Activated T-helper 17 cell treated with anti-CD3 and anti-CD28 coated beads, Interleukin-2, amount 50 U/mL, for 72 hours (primary cell): ENCODE results near the gene SYMPK. TPM values are rescaled to one million over a fixed set of nuclear protein-coding genes. Genes with fewer than 3 reads are reported as not detected.
A peak's percentile ranks its signal among the peaks of the same experiment; 100 is the strongest.
"Not testable (repeated sequence)": the region's sequence is repeated elsewhere in the genome, so short reads cannot be mapped to it uniquely, and the experiment has no call there.

Source experiments
- ATAC-seq: fragments of 150-1000 bp; cut with Tn5 transposase; replicated peaks from 2 replicates; pipeline ENCODE4 v1.10.0; 2021; ENCODE audit warnings: mild to moderate bottlenecking, moderate library complexity
- H3K27ac Mint-ChIP-seq: one replicate; pipeline ENCODE4 v1.8.0; 2022; ENCODE audit warnings: mixed read lengths
- H3K27me3 Mint-ChIP-seq: one replicate; pipeline ENCODE4 v1.8.0; 2022; ENCODE audit warnings: mixed read lengths
- H3K36me3 Mint-ChIP-seq: one replicate; pipeline ENCODE4 v1.8.0; 2022; ENCODE audit warnings: low read depth, mild to moderate bottlenecking, mixed read lengths
- H3K4me1 Mint-ChIP-seq: one replicate; pipeline ENCODE4 v1.8.0; 2022; ENCODE audit warnings: mixed read lengths
- H3K4me3 Mint-ChIP-seq: one replicate; pipeline ENCODE4 v1.8.0; 2022; ENCODE audit warnings: mild to moderate bottlenecking, mixed read lengths
- H3K9me3 Mint-ChIP-seq: one replicate; pipeline ENCODE4 v1.8.0; 2022; ENCODE audit warnings: mixed read lengths
- total RNA-seq, 2 donors: library from RNA; stranded (reverse); gene quantifications; one replicate each; pipeline ENCODE4 v1.2.3, GENCODE V29; 2022

Gene SYMPK
- total RNA-seq, 2 donors from 2014 or later = 98.2 to 122 TPM

DNA sequence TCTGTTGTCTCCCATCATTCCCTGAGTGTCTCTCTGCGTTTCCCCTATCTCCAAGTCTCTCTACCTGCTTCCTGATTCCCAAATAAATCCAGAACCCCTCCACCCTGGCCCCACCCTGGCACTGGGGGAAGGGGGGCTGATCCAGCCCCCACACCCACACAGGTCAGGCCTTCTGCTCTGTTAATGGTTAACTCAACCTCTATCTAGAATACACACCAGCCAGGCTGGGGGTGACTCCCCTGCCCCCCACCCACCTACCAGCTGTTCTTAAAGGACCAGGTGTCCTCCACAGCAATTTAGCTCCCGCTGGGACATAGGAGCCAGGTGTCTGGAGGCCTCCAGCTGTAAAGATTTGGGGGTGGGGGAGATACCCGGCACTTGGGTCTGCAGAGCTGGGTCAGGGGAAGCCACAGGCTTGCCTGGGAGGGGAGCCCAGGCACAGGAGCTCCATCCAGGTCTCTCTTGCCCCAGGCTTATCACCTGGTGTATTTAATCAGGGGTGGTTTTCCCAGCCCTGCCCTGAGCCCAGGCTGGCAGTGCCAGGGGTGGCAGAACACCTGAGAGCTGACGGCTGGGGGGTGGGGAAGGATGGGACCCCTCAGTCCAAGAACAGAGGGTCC, 19.1 kb upstream of the SYMPK start:
- Mint-ChIP-seq H3K4me3 (peak overlapping the region; percentile 79), H3K27ac (no peak overlapping the region)
- ATAC-seq = no peak

DNA sequence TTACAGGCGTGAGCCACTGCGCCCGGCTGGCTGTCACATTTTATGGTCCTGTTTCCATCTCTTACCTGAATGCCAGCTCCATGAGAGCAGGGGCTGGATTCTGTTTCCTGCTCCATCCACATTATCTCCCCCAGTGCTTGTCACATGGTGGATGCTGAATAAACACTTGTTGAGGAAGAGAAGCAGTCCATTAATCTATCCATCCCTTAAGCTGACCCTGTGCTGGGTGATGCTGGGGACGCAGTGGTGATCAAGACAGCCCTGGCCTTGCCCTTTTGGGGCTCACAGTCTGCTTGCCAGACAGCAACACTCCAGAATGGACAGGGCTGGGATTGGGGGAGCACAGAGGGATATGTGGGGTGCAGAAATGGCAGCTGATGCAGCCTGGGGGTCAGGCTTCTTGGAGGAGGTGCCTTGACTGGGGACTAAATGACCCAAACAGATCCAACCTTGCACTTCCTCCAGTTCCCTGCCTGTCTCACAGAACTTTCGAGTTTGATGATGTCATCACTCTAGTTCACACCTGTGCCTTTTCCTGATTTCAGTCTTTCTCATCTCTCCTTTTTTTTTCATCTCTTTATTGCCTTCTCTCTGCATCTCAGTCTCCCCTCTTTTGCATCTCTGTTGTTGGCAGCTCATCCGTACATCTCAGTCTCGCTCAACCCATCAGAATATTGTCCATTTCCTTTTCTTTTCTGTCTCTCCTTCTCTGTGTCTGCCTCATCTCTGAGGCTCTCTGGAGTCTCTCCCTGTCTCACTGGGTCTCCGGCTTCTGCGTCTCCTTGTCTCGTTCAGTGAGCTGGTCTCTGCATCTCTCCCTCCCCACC, 18.3 kb upstream of the SYMPK start:
- Mint-ChIP-seq H3K4me3 (peak overlapping the region; percentile 17), H3K4me1 (peaks cover 26% of the 10 kb centered on the region), H3K9me3 (no peaks in the 10 kb centered on the region), H3K36me3 (peaks cover 13% of the 10 kb centered on the region), H3K27ac (peak overlapping the region; percentile 3), H3K27me3 (peaks cover 8% of the 10 kb centered on the region)
- ATAC-seq = no peak

More for the DNA sequence above, 19.1 kb upstream of the SYMPK start:
- Mint-ChIP-seq H3K27me3 (peaks cover 7% of the 10 kb centered on the region), H3K9me3 (no peaks in the 10 kb centered on the region), H3K36me3 (peaks cover 15% of the 10 kb centered on the region), H3K4me1 (peaks cover 24% of the 10 kb centered on the region)

DNA sequence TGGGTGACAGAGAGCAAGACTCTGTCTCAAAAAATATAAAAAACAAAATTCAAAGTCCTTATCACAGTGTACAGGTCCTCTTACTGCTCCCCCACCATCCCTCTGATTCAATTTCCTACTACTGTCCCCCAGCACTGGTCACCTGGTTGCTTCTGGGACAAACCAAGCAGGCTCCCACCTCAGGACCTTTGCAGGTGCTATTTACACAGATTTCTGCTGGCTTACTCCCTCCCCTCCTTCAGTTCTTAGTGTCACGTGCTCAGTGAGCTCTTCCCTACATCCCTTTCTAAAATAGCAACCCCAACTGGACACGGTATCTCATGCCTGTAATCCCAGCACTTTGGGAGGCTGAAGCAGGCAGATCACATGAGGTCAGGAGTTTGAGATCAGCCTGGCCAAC, 17.0 kb upstream of the SYMPK start:
- Mint-ChIP-seq H3K9me3 (no peaks in the 10 kb centered on the region), H3K36me3 (peaks cover 8% of the 10 kb centered on the region), H3K27me3 (peaks cover 12% of the 10 kb centered on the region), H3K4me1 (peaks cover 31% of the 10 kb centered on the region), H3K4me3 (no peak overlapping the region), H3K27ac (no peak overlapping the region)
- ATAC-seq = no peak

DNA sequence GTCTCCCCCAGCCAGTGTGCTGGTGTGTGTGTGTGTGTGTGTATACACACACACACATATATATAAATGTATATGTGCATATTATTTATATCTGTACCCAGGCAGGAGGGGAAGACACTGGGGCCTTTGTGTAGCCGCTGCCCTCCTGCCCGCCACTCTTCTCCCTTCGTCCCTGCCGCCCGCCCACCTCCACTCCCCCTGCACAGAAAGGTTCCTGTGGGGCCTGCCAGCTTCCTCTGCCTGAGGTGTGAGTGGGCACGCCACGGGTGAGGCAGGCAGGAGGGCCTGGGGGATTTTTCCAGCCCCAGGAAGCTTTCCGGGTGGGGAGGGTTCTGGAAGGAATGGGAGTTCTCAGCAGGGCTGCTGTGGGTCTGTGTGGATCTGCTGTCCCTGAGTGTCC, 16.1 kb upstream of the SYMPK start:
- no peak overlapping the region for H3K4me3 Mint-ChIP-seq
- no peak for ATAC-seq
- no peaks in the 10 kb centered on the region for H3K9me3 Mint-ChIP-seq
- no peak overlapping the region for H3K27ac Mint-ChIP-seq
- H3K36me3 Mint-ChIP-seq = peaks cover 8% of the 10 kb centered on the region
- peaks cover 31% of the 10 kb centered on the region for H3K4me1 Mint-ChIP-seq
- H3K27me3 Mint-ChIP-seq = peaks cover 12% of the 10 kb centered on the region

DNA sequence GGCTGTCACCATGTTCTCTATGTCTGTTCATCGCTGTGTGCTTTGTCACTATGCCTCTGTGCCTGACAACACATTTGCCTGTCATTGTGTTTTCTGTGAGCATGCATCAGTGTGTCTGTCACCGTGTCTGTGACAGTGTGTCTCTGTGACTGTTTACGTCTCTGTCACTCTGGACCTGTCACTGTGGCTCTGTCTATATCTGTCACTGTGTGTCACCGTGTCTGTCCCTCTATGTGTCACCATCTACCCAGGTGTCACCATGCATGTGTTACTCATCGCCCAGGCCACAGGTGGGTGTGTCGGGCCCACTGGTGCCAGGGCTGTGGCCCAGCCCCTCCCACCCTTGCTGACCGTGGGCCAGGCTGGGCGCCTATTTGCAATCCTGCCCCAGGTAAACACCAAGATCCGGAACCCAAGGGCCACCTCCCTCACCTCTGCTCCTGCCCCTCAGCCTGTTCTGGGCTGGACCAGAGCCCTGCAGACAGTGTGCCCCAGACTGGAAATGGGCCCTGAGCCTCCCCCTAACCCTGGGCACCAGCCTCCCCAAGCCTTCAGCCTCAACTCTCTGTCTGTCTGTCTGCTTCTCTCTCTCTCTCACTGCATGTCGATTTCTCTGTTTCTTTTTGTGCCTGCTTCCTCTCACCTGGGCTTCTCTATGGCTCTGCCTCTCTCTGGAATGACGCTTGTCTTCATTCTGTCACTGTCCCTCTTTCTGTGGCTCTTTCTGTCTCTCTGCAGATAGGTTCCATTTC, 15.3 kb upstream of the SYMPK start:
- peak; percentile 82 for ATAC-seq
- Mint-ChIP-seq H3K9me3 (no peaks in the 10 kb centered on the region), H3K36me3 (peaks cover 2% of the 10 kb centered on the region), H3K27ac (peak overlapping the region; percentile 1), H3K4me3 (peak overlapping the region; percentile 7), H3K27me3 (peaks cover 12% of the 10 kb centered on the region), H3K4me1 (peaks cover 27% of the 10 kb centered on the region)

DNA sequence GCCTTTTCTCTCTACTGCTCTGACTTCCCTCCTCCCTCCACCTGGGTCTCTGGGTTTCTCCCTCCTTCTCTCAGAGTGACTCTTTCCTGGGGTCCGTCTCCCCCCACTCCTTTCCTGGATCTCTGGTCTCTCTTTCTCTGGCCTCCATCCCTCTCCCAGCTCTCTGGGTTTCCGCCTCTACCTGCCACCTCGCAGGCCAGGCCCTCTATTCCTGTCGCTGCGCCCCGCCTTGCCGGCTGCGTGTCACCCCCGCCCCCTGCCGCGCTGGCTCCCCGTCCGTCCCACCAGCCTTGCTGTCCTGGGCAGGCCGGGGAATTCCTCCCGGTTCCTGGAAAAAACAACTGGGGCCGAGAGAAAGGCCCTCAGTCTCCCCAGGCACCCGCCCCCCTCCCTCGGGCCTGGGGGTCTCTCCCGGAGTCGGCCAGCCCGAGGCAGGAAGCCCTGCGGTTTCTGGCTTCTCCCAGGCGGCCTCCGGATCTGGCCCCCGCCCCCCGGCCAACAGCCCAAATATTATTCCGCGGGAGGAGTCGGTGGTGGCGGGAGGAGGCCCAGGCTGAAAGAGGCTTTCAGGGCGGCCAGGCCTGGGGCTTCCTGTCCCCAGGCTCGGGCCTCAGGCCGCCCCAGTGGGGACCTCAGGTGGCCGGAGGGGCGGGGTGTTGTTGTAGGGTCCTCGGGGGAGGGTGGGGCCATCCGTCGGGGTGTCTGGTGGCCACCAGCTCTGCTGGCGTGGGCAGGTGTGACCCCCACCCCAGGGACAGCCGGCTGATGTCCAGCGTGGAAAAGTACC, 13.7 kb upstream of the SYMPK start:
- Mint-ChIP-seq H3K4me3 (peak overlapping the region; percentile 63), H3K4me1 (peaks cover 22% of the 10 kb centered on the region), H3K27me3 (peaks cover 12% of the 10 kb centered on the region), H3K27ac (peak overlapping the region; percentile 79), H3K36me3 (no peaks in the 10 kb centered on the region), H3K9me3 (no peaks in the 10 kb centered on the region)
- peak; percentile 38 for ATAC-seq

DNA sequence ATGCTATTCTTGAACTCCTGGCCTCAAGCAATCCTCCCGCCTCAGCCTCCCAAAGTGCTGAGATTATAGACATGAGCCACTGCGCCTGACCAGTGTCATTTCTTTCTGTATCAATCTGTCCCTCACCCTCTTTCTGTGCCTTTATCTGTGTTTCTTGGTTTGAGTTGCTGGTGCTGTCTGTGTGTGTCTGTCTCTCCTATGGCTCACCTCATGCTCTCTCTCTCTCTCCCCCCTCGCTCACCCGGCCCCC, 13.1 kb upstream of the SYMPK start:
- ATAC-seq = peak; percentile 79
- Mint-ChIP-seq H3K4me1 (peaks cover 17% of the 10 kb centered on the region), H3K36me3 (no peaks in the 10 kb centered on the region), H3K27me3 (peaks cover 12% of the 10 kb centered on the region), H3K9me3 (no peaks in the 10 kb centered on the region), H3K27ac (peak overlapping the region; percentile 79), H3K4me3 (peak overlapping the region; percentile 63)

DNA sequence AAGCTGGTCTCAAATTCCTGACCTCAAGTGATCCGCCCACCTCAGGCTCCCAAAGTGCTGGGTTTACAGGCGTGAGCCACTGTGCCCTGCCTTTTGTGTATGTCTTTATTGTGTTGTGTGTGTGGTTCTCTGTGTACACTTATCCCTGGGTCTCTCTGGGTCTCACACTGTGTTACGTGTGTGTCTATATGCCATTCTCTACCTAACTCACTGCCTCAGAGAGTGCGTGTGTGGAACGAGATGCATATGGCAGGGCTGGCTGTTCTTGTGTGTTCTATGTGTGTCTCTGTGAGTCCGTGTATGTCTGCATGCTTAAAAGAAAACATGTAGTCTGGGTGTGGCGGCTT, 11.6 kb upstream of the SYMPK start:
- no peak overlapping the region for H3K4me3 Mint-ChIP-seq
- no peaks in the 10 kb centered on the region for H3K36me3 Mint-ChIP-seq
- peaks cover 16% of the 10 kb centered on the region for H3K4me1 Mint-ChIP-seq
- no peak overlapping the region for H3K27ac Mint-ChIP-seq
- H3K9me3 Mint-ChIP-seq = no peaks in the 10 kb centered on the region
- ATAC-seq = no peak
- H3K27me3 Mint-ChIP-seq = peaks cover 8% of the 10 kb centered on the region

DNA sequence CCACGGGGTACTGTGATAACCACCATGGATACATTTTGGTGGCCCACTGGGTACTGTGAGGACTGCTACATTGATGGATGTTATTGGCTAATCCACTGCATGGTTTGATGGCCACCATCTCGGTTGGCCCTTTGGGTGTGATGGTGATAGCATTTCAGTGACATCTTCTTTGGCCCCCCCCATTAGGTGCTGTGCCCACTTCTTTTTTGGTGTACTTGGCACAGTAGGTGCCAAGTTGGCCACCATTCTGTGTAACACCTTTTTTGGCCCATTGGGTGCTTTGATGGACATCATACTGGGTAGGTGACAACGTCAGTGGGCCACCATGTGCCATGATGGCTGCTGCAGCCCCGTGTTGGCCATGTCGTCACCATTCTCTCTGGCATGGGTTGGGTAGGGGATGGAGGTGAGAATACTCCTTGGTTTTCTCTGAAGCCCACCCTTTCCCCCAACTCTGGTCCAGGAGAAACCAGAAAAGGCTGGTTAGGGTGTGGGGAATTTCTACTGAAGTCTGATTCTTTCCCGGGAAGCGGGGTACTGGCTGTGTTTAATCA, 10.3 kb upstream of the SYMPK start:
- H3K4me3 Mint-ChIP-seq = no peak overlapping the region
- no peak overlapping the region for H3K27ac Mint-ChIP-seq
- H3K36me3 Mint-ChIP-seq = no peaks in the 10 kb centered on the region
- no peak for ATAC-seq
- H3K27me3 Mint-ChIP-seq = peaks cover 5% of the 10 kb centered on the region
- peaks cover 12% of the 10 kb centered on the region for H3K4me1 Mint-ChIP-seq
- no peaks in the 10 kb centered on the region for H3K9me3 Mint-ChIP-seq

DNA sequence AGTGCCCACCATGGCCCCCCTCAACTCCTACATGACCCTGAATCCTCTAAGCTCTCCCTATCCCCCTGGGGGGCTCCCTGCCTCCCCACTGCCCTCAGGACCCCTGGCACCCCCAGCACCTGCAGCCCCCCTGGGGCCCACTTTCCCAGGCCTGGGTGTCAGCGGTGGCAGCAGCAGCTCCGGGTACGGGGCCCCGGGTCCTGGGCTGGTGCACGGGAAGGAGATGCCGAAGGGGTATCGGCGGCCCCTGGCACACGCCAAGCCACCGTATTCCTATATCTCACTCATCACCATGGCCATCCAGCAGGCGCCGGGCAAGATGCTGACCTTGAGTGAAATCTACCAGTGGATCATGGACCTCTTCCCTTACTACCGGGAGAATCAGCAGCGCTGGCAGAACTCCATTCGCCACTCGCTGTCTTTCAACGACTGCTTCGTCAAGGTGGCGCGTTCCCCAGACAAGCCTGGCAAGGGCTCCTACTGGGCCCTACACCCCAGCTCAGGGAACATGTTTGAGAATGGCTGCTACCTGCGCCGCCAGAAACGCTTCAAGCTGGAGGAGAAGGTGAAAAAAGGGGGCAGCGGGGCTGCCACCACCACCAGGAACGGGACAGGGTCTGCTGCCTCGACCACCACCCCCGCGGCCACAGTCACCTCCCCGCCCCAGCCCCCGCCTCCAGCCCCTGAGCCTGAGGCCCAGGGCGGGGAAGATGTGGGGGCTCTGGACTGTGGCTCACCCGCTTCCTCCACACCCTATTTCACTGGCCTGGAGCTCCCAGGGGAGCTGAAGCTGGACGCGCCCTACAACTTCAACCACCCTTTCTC, 9.4 kb upstream of the SYMPK start:
- H3K27ac Mint-ChIP-seq = no peak overlapping the region
- ATAC-seq = no peak
- H3K27me3 Mint-ChIP-seq = peaks cover 5% of the 10 kb centered on the region
- peaks cover 7% of the 10 kb centered on the region for H3K4me1 Mint-ChIP-seq
- H3K4me3 Mint-ChIP-seq = no peak overlapping the region
- no peaks in the 10 kb centered on the region for H3K36me3 Mint-ChIP-seq
- H3K9me3 Mint-ChIP-seq = no peaks in the 10 kb centered on the region

DNA sequence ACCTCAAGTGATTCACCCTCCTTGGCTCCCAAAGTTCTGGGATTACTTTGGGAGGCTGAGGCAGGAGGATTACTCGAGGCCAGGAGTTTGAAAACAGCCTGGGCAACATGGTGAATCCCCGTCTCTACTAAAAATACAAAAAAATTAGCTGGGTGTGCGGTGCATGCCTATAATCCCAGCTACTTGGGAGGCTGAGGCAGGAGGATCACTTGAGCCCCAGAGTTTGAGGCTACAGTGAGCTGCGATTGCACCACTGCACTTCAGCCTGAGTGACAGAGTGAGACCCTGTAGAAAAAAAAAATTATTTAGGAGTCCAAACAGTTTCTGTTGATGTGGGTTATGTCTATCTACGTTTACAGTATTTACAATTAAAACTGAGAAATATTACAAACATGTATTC, 7.9 kb upstream of the SYMPK start:
- Mint-ChIP-seq H3K9me3 (no peaks in the 10 kb centered on the region), H3K4me3 (no peak overlapping the region), H3K27me3 (no peaks in the 10 kb centered on the region), H3K27ac (no peak overlapping the region), H3K36me3 (no peaks in the 10 kb centered on the region), H3K4me1 (peaks cover under 1% of the 10 kb centered on the region)
- no peak for ATAC-seq

DNA sequence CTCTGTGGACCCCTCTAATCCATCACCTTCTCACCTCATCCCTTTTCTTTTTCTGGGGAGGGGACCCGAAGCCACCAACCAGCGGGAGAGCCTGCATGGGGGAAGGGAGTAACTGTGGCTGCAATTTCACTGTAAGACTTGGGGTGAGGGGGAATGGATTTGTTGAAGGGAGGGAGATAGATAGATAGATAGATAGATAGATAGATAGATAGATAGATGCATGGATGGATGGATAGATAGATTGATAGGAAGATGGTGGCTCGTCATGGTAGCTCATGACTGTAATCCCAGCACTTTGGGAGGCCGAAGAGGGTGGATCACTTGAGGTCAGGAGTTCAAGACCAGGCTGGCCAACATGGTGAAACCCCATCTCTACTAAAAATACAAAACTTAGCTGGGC, 4.3 kb upstream of the SYMPK start:
- not testable (repeated sequence) for ATAC-seq, H3K4me1 Mint-ChIP-seq, H3K36me3 Mint-ChIP-seq

DNA sequence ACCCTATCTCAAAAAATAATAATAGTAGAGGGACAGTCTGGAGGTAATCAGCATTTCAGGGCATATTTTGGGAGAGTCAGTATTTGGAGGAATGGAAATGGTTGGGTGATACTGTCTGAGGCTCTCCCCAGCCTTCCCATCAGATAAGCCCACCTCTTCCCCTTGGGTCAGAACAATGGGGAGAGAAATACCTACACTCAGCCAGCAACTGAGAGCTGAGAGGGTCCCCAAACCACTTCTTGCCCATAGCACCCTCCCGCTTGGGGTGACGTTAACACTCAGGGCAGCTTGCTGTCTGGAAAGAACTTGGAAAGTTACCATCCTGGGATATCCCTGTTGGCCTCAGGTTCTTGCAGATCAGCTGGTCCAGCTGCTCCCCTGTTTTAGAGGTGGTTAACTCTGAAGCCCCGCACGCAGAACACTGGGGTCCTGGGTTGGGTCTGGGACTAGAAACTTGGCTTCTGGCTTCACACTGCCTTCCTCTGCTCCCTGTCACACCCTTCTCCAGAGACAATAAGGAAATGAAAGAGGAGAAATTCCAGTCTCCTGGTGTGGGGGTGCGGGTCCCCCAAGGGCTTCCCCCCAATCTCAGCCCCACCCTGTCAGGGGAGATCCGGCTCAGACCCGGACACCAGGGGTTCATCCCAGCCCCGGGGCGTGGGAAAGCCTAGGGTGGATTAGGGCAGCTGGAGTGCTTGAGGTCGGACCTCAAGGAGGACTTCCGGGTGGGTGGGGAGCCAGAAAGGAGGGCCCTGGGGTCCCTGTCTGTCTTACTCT, 3.6 kb upstream of the SYMPK start:
- ATAC-seq = no peak
- Mint-ChIP-seq H3K27ac (no peak overlapping the region), H3K27me3 (peaks cover 4% of the 10 kb centered on the region), H3K9me3 (no peaks in the 10 kb centered on the region), H3K4me3 (no peak overlapping the region), H3K36me3 (peaks cover 10% of the 10 kb centered on the region), H3K4me1 (peaks cover 11% of the 10 kb centered on the region)

More for the DNA sequence above, 4.3 kb upstream of the SYMPK start:
- H3K4me3 Mint-ChIP-seq, H3K27ac Mint-ChIP-seq, H3K27me3 Mint-ChIP-seq, H3K9me3 Mint-ChIP-seq: not testable (repeated sequence)
